ENCODE results near the gene RIN2.

Gene RIN2

GRCh38 chr20:19714579-19714840, 43.5 kb upstream of the RIN2 start:
- no peak for DNase-seq (ENCODE audit: low read depth)
- H3K4me3 ChIP-seq (ENCODE audit: low read depth, low read length): no peak overlapping the region

GRCh38 chr20:19715986-19716385, 42.1 kb upstream of the RIN2 start:
- DNase-seq (ENCODE audit: low read depth): no peak
- no peak overlapping the region for H3K4me3 ChIP-seq (ENCODE audit: low read depth, low read length)
- no peak for TF ChIP-seq CTCF (IDR thresholded peaks at IDR 0.05; ENCODE audit: control insufficient read depth, extremely low read depth, insufficient read depth)

More at GRCh38 chr20:19714579-19714840, 43.5 kb upstream of the RIN2 start:
- TF ChIP-seq CTCF (IDR thresholded peaks at IDR 0.05; ENCODE audit: control insufficient read depth, extremely low read depth, insufficient read depth): no peak

GRCh38 chr20:19718880-19719279, 39.2 kb upstream of the RIN2 start:
- no peak overlapping the region for H3K4me3 ChIP-seq (ENCODE audit: low read depth, low read length)
- DNase-seq (ENCODE audit: low read depth): no peak
- TF ChIP-seq CTCF (IDR thresholded peaks at IDR 0.05; ENCODE audit: control insufficient read depth, extremely low read depth, insufficient read depth): no peak

GRCh38 chr20:19720991-19721390, 37.1 kb upstream of the RIN2 start:
- H3K4me3 ChIP-seq (ENCODE audit: low read depth, low read length): no peak overlapping the region
- no peak for DNase-seq (ENCODE audit: low read depth)
- TF ChIP-seq CTCF (IDR thresholded peaks at IDR 0.05; ENCODE audit: control insufficient read depth, extremely low read depth, insufficient read depth): no peak

- no peak overlapping the region for H3K4me3 ChIP-seq (ENCODE audit: low read depth, low read length)
- no peak for TF ChIP-seq CTCF (IDR thresholded peaks at IDR 0.05; ENCODE audit: control insufficient read depth, extremely low read depth, insufficient read depth)
- DNase-seq (ENCODE audit: low read depth): no peak
Observed at GRCh38 chr20:19723051-19723450, 35.0 kb upstream of the RIN2 start.

DNA sequence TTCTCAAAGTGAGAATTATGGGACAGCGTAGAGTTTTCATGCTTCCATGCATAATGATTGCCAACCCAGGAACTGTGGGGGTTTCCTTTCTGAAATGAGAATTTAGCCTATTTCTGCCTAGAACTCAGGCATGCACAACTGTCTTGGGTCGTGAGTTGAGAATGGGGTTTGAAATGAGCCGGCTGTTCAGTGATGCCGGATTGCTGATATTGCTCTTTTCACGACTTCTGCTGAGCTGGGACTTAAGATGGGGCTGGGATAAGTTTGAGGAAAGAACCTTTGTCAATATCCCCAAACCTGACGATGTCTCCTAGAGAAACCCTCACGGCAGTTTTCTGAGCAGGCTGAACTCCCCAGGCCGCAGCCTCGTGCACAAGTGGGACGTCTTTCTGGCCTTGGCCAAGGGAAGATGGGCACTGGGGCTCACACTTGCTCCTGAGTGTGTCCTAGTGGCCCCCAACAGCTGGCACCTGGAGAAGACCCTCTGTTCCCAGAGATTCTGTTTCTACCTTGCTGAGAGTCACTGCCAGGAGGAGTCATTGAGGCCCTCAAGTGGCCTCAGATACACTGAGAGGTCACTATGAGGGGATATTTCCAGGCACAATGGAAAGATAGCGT, 34.1 kb upstream of the RIN2 start:
- no peak overlapping the region for H3K4me3 ChIP-seq (ENCODE audit: low read depth, low read length)
- no peak for TF ChIP-seq CTCF (IDR thresholded peaks at IDR 0.05; ENCODE audit: control insufficient read depth, extremely low read depth, insufficient read depth)
- DNase-seq (ENCODE audit: low read depth): no peak

GRCh38 chr20:19725373-19725772, 32.7 kb upstream of the RIN2 start:
- TF ChIP-seq CTCF (IDR thresholded peaks at IDR 0.05; ENCODE audit: control insufficient read depth, extremely low read depth, insufficient read depth): no peak
- no peak for DNase-seq (ENCODE audit: low read depth)
- no peak overlapping the region for H3K4me3 ChIP-seq (ENCODE audit: low read depth, low read length)

Measured in LNCaP clone FGC (cell line).